SU-DHL-6 (cell line): ENCODE measurements around the gene ACD.

Experiments
- H2AFZ ChIP-seq: fragments of 200-600 bp; sonication (generic); 2 replicates; pipeline ENCODE4 v1.6.1; 2014; ENCODE audit warnings: low read depth, mild to moderate bottlenecking, moderate library complexity, mixed read lengths, antibody characterized with exemption, low read length; ENCODE audit not compliant: severe bottlenecking
- H3F3A ChIP-seq: fragments of 200-600 bp; shearing (Covaris generic); 2 replicates; pipeline ENCODE4 v1.6.0; 2016; ENCODE audit warnings: antibody characterized with exemption, mild to moderate bottlenecking; ENCODE audit not compliant: insufficient read depth
- H3K27ac ChIP-seq: fragments of 200-600 bp; sonication (generic); 2 replicates; pipeline ENCODE4 v1.5.1; 2016; ENCODE audit warnings: low read depth, mild to moderate bottlenecking, low read length, moderate library complexity, mixed read lengths
- H3K27me3 ChIP-seq: fragments of 200-600 bp; sonication (generic), shearing (Covaris generic); 2 replicates; pipeline ENCODE4 v1.6.0; 2014; ENCODE audit warnings: mild to moderate bottlenecking, low read length
- H3K36me3 ChIP-seq: fragments of 200-600 bp; sonication (generic); 2 replicates; pipeline ENCODE4 v1.6.1; 2014; ENCODE audit warnings: mild to moderate bottlenecking, low read length, mixed read lengths
- H3K4me2 ChIP-seq: fragments of 300-600, 200-600 bp; shearing (Covaris generic), sonication (generic); 2 replicates; pipeline ENCODE4 v1.6.0; 2014; ENCODE audit warnings: low read length, low read depth, mild to moderate bottlenecking; ENCODE audit not compliant: poor library complexity, severe bottlenecking
- H3K4me3 ChIP-seq: fragments of 200-600 bp; sonication (generic); 2 replicates; pipeline ENCODE4 v1.5.1; 2014; ENCODE audit warnings: antibody characterized with exemption, low read length, mild to moderate bottlenecking, mixed read lengths; ENCODE audit not compliant: insufficient read depth, poor library complexity, severe bottlenecking
- H3K79me2 ChIP-seq: fragments of 200-600 bp; sonication (generic); 2 replicates; pipeline ENCODE4 v1.6.1; 2014; ENCODE audit warnings: mild to moderate bottlenecking, low read length, moderate library complexity; ENCODE audit not compliant: insufficient read depth
- H3K9ac ChIP-seq: fragments of 200-600 bp; sonication (generic); 2 replicates; pipeline ENCODE4 v1.7.0; 2014; ENCODE audit warnings: mild to moderate bottlenecking, low read length
- H3K9me2 ChIP-seq: fragments of 200-600 bp; sonication (generic); replicated peaks from 2 replicates; pipeline ENCODE4 v1.6.1; 2014; ENCODE audit warnings: low read length; ENCODE audit not compliant: insufficient read depth
- H3K9me3 ChIP-seq: fragments of 200-600 bp; sonication (generic); 2 replicates; pipeline ENCODE4 v1.6.1; 2014; ENCODE audit warnings: low read length, mixed read lengths; ENCODE audit not compliant: insufficient read depth
- H4K20me1 ChIP-seq: fragments of 200-600 bp; sonication (generic); 2 replicates; pipeline ENCODE4 v1.6.1; 2014; ENCODE audit warnings: low read depth, mild to moderate bottlenecking, antibody characterized with exemption, low read length, moderate library complexity, mixed read lengths
- EZH2phosphoT487 ChIP-seq: fragments of 200-600 bp; sonication (generic), shearing (Covaris generic); conservative IDR thresholded peaks from 2 replicates; pipeline ENCODE4 v1.6.1; 2018; ENCODE audit warnings: mild to moderate bottlenecking, antibody characterized with exemption, low read length, moderate library complexity, mixed read lengths
- TF ChIP-seq, protein P1 (sequence below): fragments of 200-600 bp; sonication (generic); IDR thresholded peaks from one replicate; pipeline ENCODE4 v1.5.1; 2017; ENCODE audit warnings: antibody characterized with exemption, mild to moderate bottlenecking, low read length, moderate library complexity; ENCODE audit not compliant: insufficient read depth, poor library complexity, severe bottlenecking

ACD gene

DNA sequence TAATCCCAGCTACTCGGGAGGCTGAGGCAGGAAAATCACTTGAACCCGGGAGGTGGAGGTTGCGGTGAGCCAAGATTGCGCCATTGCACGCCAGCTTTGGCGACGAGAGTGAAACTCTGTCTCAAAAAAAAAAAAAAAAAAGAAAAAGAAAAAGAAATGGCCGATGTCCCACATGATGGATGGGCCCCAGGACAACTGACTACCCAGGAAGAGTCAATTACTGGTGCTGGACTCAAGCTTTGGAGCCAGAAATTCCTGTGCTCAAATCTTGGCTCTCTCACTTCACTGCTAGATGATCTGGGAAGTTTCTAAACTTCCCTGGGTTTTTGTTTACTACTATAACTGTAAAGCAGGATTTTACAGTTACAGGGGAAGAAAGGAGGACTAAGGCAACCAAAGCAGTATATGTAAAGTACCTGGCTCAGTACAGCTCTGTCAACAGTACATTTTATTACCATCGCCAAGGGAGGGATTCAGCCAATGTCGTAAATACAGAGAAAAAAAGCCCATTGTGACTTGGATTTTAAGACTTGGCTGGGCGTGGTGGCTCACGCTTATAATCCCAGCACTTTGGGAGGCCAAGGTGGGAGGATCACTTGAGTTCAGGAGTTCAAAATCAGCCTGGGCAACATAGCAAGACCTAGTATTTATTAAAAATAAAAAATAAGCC lies 18.4 kb upstream of the ACD start:
- no peaks in the 10 kb centered on the region for H3K9me3 ChIP-seq
- H3K36me3 ChIP-seq: no peaks in the 10 kb centered on the region
- H3K9ac ChIP-seq: no peak overlapping the region
- H4K20me1 ChIP-seq: no peaks in the 10 kb centered on the region
- TF ChIP-seq, protein P1, sequence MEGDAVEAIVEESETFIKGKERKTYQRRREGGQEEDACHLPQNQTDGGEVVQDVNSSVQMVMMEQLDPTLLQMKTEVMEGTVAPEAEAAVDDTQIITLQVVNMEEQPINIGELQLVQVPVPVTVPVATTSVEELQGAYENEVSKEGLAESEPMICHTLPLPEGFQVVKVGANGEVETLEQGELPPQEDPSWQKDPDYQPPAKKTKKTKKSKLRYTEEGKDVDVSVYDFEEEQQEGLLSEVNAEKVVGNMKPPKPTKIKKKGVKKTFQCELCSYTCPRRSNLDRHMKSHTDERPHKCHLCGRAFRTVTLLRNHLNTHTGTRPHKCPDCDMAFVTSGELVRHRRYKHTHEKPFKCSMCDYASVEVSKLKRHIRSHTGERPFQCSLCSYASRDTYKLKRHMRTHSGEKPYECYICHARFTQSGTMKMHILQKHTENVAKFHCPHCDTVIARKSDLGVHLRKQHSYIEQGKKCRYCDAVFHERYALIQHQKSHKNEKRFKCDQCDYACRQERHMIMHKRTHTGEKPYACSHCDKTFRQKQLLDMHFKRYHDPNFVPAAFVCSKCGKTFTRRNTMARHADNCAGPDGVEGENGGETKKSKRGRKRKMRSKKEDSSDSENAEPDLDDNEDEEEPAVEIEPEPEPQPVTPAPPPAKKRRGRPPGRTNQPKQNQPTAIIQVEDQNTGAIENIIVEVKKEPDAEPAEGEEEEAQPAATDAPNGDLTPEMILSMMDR: no peak
- TF ChIP-seq EZH2phosphoT487: no peak
- H3K27ac ChIP-seq: no peak overlapping the region
- H3K9me2 ChIP-seq: no peaks in the 10 kb centered on the region
- no peak overlapping the region for H2AFZ ChIP-seq
- H3K79me2 ChIP-seq: no peaks in the 10 kb centered on the region
- H3K27me3 ChIP-seq: no peaks in the 10 kb centered on the region
- no peak overlapping the region for H3K4me2 ChIP-seq
- no peaks in the 10 kb centered on the region for H3F3A ChIP-seq
- no peak overlapping the region for H3K4me3 ChIP-seq

DNA sequence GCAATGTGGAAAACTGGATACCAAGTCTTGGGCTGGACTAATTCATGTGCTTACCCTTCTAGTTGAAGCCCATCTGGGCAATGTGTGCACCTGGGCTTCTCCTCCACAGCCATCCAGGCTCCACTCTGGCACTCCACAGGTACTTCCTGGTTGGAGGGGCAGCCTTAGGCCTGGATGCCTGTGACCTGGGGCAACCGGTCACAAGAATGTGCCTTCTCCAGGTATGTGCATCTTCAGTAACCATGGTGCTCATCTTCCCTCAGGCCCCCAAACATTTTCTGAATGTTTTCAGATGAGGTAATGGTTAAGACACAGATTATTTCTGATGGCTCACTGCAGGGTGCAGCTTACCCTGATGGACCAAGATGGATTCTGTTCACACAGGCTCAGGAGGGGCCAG lies 17.7 kb upstream of the ACD start:
- Histone ChIP-seq H3K79me2 (no peaks in the 10 kb centered on the region), H3K36me3 (no peaks in the 10 kb centered on the region), H3K27ac (no peak overlapping the region), H3K9me3 (no peaks in the 10 kb centered on the region), H2AFZ (no peak overlapping the region), H3K9ac (no peak overlapping the region), H4K20me1 (no peaks in the 10 kb centered on the region), H3K27me3 (no peaks in the 10 kb centered on the region), H3K4me2 (no peak overlapping the region), H3F3A (no peaks in the 10 kb centered on the region), H3K9me2 (no peaks in the 10 kb centered on the region), H3K4me3 (no peak overlapping the region)
- no peak for TF ChIP-seq EZH2phosphoT487
- TF ChIP-seq, protein P1: no peak

DNA sequence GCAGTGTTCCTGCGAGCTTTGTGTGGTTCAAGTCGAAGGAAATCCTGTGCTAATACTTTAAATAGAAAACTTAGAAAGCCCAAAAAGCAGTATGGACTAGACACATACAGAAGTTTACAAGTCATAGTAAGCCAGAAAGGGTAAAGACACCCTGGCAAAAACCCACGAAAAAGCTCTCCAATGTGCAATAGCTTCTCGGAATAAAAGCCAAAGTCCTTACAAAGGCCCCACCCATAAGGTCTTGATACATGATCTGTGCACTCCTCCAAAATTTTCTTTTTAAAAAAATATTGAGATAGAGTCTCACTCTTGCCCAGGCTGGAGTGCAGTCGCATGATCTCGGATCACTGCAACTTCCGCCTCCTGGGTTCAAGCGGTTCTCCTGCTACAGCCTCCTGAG lies 16.9 kb upstream of the ACD start:
- H4K20me1 ChIP-seq: no peaks in the 10 kb centered on the region
- H3K4me2 ChIP-seq: no peak overlapping the region
- H3F3A ChIP-seq: no peaks in the 10 kb centered on the region
- no peaks in the 10 kb centered on the region for H3K9me3 ChIP-seq
- no peaks in the 10 kb centered on the region for H3K27me3 ChIP-seq
- H3K4me3 ChIP-seq: no peak overlapping the region
- no peaks in the 10 kb centered on the region for H3K79me2 ChIP-seq
- TF ChIP-seq, protein P1: no peak
- TF ChIP-seq EZH2phosphoT487: no peak
- H2AFZ ChIP-seq: no peak overlapping the region
- no peak overlapping the region for H3K27ac ChIP-seq
- H3K9me2 ChIP-seq: no peaks in the 10 kb centered on the region
- no peak overlapping the region for H3K9ac ChIP-seq
- no peaks in the 10 kb centered on the region for H3K36me3 ChIP-seq
